Measurements from ENCODE around the gene PTPN13.
A peak's percentile ranks its signal among the peaks of the same experiment; 100 is the strongest.

The PTPN13 gene, protein sequence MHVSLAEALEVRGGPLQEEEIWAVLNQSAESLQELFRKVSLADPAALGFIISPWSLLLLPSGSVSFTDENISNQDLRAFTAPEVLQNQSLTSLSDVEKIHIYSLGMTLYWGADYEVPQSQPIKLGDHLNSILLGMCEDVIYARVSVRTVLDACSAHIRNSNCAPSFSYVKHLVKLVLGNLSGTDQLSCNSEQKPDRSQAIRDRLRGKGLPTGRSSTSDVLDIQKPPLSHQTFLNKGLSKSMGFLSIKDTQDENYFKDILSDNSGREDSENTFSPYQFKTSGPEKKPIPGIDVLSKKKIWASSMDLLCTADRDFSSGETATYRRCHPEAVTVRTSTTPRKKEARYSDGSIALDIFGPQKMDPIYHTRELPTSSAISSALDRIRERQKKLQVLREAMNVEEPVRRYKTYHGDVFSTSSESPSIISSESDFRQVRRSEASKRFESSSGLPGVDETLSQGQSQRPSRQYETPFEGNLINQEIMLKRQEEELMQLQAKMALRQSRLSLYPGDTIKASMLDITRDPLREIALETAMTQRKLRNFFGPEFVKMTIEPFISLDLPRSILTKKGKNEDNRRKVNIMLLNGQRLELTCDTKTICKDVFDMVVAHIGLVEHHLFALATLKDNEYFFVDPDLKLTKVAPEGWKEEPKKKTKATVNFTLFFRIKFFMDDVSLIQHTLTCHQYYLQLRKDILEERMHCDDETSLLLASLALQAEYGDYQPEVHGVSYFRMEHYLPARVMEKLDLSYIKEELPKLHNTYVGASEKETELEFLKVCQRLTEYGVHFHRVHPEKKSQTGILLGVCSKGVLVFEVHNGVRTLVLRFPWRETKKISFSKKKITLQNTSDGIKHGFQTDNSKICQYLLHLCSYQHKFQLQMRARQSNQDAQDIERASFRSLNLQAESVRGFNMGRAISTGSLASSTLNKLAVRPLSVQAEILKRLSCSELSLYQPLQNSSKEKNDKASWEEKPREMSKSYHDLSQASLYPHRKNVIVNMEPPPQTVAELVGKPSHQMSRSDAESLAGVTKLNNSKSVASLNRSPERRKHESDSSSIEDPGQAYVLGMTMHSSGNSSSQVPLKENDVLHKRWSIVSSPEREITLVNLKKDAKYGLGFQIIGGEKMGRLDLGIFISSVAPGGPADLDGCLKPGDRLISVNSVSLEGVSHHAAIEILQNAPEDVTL (N-terminal part only)
- total RNA-seq: 1.3 to 44.7 (median 10.0) reads per million in 18 experiments

GRCh38 chr4:86593688-86594558 lies at the start of gene PTPN13:
Gene PTPN13, plus strand, starts transcription at chr4:86594315. Its CDS starts 40,942 bp downstream, at chr4:86635257.
- peak; percentile 85 to 96 for DNase-seq

- no peak for DNase-seq
Measured at GRCh38 chr4:86547140-86547539, 47.0 kb upstream of the PTPN13 start.

DNA sequence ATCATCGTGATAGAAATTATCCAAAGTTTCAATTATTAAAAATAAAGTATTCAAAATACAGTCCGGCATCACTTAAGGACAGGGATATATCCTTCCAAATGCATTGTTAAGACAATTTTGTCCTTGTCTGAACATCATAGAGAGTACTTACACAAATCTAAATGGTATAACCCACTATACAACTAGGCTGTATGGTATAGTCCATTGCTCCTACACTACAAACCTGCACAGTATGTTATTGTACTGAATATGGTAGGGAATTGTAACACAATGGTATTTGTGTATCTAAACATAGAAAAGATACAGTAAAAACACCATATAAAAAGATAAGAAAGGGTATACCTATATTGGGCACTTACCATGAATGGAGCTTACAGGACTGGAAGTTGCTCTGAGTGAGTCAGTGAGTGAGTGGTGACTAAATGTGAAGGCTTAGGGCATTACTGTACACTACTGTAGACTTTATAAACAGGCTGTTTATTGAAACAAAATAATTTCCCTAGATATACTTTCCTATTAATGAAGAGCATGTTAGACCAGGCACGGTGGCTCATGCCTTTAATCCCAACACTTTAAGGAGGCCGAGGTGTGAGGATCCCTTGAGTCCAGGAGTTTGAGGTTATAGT lies 44.8 kb upstream of the PTPN13 start:
- no peak for DNase-seq

- no peak for DNase-seq
Measured at GRCh38 chr4:86551387-86551786, 42.7 kb upstream of the PTPN13 start.

DNA sequence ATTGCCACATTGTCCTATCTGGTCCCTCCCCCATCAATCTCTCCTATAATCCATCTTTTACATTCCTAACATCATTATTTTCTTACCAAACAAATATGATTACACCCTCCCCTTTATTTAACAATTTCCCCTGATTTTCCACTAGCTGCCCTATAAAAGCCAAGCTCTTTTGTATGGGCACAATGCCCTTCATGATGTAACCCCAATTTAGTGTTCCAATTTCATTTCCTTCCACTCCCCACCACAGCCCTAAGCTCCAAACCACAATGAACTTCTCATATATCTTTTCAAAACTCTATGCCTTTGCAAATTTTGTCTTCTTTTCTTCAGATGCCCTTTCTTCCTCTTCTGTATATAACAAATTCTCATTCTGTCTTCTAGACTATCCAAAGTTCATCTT lies 39.5 kb upstream of the PTPN13 start:
- DNase-seq: peak; percentile 48 to 83

- peak; percentile 62 to 79 for DNase-seq
Measured at GRCh38 chr4:86556791-86557415, 37.2 kb upstream of the PTPN13 start.

- DNase-seq: no peak
Measured at GRCh38 chr4:86557526-86557925, 36.6 kb upstream of the PTPN13 start.

DNA sequence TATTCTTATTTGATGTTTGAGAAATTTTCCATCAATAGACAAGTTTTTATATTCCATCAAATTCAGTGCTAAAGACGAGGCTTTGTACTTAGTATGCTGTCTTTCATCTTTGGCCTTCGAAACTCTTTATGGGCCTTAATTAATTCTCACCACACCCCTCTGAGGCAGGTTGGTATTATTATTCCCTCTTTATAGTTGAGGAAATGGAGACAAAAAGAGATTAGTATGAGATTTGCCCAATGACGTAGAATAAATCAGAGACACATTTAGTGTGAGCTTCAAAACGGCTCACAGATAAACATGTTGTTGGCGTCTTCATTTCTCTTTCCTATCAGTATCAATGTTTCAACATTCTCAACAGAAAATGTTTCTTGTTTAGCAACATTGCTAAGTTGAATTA lies 35.9 kb upstream of the PTPN13 start:
- DNase-seq: no peak

DNA sequence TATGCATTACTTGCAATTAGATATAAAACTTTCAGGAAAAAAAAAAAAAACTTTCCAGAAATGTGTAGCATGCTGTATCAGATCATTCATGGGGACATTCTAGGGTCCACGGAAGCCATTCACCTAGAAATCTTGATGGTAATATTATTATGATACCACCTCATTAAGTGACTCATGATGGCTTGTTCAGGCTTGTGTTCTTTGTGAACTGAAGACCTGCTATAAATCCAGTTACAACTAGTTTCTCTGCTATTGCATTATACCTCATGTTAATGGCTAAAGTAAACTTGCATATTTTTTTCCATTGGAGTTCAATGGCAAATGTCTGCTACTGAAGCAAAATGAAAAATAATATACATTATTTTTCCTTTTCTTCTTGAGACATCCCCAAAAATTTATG lies 35.3 kb upstream of the PTPN13 start:
- DNase-seq: no peak

DNA sequence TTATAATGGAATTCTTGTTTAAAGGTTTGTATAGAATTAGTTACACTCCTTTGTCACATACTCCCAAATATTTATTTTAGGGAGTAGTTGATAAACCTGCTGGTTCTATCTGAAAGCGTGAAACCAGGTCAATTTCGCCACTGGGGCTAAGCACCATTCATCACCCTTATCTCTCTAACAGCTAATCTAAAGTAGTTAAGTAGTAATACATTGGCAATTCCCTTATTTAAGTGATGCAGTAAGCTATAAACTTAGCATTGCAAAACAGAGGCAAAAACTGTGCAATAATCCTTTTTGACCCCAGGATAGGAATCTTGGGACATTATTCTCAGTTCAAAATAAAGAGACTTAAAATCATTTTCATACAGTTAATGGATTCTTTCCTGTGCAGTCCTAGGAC lies 33.7 kb upstream of the PTPN13 start:
- peak in 1 of 2 donors; percentile 23 for DNase-seq

DNA sequence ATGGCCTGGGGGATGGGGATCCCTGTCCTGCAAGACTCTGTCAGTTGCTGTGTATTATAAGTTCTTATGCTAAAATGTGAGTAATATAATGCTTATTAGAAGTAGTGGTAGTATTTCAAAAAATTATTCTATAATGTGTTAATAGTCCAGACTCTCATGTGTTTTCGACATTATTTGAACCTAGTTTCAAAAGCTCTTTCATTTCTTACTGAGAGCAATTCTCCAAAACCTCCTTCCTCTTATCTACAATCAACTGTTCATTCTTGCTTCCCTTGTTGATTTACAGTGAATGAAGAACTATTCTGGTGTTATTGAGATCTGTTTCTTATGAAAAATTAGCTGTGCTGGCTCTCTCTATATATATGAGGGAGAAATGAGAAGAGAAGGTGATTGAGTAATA lies 32.9 kb upstream of the PTPN13 start:
- peak in 1 of 2 donors; percentile 53 for DNase-seq

DNA sequence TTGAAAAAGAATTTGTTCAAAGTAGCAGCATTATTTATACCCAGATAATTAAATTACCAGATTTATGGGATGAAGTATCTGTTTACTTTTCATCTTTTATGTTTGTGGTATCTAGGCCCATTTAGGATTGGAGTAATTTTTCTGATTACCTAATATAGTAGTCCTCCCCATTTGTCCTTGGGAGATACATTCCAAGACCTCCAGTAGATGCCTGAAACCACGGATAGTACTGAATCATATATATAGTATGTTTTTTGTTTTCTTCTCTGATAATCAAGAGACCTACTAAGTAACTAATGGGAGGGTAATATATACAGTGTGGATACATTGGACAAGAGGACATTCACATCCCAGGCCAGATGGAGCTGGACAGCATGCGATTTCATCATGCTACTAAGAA lies 30.7 kb upstream of the PTPN13 start:
- DNase-seq: no peak

DNA sequence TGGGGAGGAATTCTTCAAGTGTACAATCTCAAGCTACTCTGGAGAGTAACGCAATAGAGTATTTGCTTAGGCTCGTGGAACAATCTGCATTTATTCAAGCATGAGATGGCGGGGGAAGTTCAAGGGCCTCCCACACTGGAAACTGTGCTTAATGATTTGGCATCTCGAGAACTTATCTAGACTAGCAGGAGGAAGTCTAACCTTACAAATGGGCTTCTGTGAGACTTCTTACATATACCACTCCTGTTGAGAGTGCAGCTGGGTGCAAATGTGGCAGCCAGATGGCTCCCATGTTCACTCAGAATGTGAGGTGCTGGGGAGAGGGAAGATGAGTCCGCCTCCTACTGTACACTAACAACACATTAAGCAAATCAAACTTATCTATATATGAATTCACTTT lies 29.3 kb upstream of the PTPN13 start:
- peak; percentile 24 to 45 for DNase-seq

GRCh38 chr4:86565651-86566050 lies 28.5 kb upstream of the PTPN13 start:
- peak in 1 of 2 donors; percentile 66 for DNase-seq

DNA sequence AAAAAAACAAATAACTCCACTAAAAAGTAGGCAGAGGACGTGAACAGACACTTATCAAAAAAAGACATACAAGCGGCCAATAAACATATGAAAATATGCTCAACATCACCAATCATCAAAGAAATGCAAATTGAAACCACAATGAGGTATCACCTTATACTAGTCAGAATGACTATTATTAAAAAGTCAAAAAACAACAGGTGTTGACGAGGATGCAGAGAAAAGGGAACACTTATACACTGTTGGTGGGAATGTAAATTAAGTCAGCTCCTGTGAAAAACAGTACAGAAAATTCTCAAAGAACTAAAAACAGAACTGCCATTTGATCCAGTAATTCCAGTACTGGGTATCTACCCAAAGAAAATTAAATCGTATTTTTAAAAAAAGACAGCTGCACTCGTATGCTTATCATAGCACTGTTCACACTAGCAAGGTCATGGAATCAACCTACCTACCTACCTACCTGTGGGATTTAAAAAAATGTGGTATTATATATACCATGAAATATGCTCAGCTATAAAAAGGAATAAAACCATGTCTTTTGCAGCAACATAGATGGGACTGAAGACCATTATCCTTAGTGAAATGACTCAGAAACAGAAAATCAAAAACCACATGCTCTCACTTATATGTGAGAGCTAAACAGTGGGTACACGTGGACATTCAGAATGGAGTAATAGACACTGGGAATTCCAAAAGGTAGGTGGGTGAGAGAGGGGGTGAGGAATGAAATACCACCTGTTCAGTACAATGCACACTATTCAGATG lies 24.8 kb upstream of the PTPN13 start:
- no peak for DNase-seq

- no peak for DNase-seq
Measured at GRCh38 chr4:86579941-86580340, 14.2 kb upstream of the PTPN13 start.

GRCh38 chr4:86582410-86582809 lies 11.7 kb upstream of the PTPN13 start:
- no peak for DNase-seq

DNA sequence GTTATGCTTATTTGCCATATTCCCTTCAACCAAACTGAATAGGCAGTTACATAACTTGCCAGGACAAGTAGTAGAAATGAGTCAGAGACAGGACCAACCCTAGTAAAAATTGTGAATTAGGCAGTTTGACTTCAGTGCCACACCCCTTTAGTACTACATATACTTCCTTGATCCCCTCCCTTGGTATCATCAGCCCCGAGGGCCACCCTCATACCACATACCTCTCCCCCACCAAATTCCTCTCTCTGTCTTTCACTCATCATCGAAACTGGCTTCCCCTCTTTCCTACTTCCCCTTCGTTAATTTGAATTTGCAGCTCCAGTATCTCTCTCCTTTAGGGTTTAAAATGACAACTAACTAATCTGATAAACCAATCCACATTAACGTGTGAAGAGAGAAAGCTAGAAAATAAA lies 7.9 kb upstream of the PTPN13 start:
- peak in 1 of 2 donors; percentile 70 for DNase-seq

GRCh38 chr4:86586626-86587380 lies 7.3 kb upstream of the PTPN13 start:
- DNase-seq: peak; percentile 28 to 56
